Brain microvascular endothelial cell (primary cell): Measurements from ENCODE around the gene C1QC.
A peak's percentile ranks its signal among the peaks of the same experiment; 100 is the strongest.

ENCODE experiments used
- DNase-seq: peaks from one replicate; pipeline ENCODE4 v3.0.0-alpha.2; 2020
- H3K27ac ChIP-seq: fragments of 250-450 bp; sonication (Bioruptor Pico); 2 replicates; pipeline ENCODE4 v1.5.1; 2020; ENCODE audit warnings: mild to moderate bottlenecking, moderate library complexity
- H3K27me3 ChIP-seq: fragments of 250-450 bp; sonication (Bioruptor Pico); replicated peaks from 2 replicates; pipeline ENCODE4 v1.5.1; 2020; ENCODE audit warnings: mild to moderate bottlenecking
- H3K36me3 ChIP-seq: fragments of 250-450 bp; sonication (Bioruptor Pico); replicated peaks from 2 replicates; pipeline ENCODE4 v1.5.1; 2020; ENCODE audit warnings: mild to moderate bottlenecking
- H3K4me3 ChIP-seq: 2 replicates; pipeline ENCODE4 v1.5.1; 2011; ENCODE audit warnings: low read depth, mild to moderate bottlenecking, control low read depth, low read length, moderate library complexity
- in situ Hi-C: cut with HindIII; loops from 2 replicates; pipeline ENCODE4 v1.10.0; 2017; ENCODE audit warnings: low sequenced_read_pairs, low pct_ligation_motif_present
- TF ChIP-seq, protein P1 (sequence below): IDR thresholded peaks from 2 replicates; pipeline ENCODE4 v1.5.1; 2011; ENCODE audit warnings: low read depth, mild to moderate bottlenecking, moderate library complexity, low read length, control low read depth, inconsistent platforms; ENCODE audit errors: missing control alignments

C1QC gene

DNA sequence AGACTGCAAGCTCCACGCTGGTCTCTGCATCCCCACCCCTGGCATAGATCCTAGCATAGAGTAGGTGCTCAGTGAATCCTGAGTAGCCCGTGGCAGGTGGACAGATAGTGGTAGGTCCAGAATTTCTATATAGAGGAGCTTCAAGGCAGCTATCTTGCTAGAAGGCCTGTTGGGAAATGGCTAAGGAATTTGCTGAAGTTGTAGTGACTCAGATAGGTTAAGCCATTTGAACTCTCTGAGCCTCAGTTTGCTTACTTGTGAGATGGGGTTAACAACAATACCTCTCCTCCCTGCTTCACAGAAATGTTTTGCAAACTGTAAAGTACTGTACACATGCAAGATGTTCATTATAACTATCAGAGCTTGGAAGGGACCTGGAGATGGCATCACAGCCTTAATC lies 43.8 kb downstream of the C1QC start:
- in situ Hi-C loops: loop anchor here (25.0 kb wide), 1 partner anchor 200 kb away; no protein-coding TSS in a partner anchor
- H3K4me3 ChIP-seq: no peak overlapping the region
- no peak overlapping the region for H3K27ac ChIP-seq
- TF ChIP-seq, protein P1, sequence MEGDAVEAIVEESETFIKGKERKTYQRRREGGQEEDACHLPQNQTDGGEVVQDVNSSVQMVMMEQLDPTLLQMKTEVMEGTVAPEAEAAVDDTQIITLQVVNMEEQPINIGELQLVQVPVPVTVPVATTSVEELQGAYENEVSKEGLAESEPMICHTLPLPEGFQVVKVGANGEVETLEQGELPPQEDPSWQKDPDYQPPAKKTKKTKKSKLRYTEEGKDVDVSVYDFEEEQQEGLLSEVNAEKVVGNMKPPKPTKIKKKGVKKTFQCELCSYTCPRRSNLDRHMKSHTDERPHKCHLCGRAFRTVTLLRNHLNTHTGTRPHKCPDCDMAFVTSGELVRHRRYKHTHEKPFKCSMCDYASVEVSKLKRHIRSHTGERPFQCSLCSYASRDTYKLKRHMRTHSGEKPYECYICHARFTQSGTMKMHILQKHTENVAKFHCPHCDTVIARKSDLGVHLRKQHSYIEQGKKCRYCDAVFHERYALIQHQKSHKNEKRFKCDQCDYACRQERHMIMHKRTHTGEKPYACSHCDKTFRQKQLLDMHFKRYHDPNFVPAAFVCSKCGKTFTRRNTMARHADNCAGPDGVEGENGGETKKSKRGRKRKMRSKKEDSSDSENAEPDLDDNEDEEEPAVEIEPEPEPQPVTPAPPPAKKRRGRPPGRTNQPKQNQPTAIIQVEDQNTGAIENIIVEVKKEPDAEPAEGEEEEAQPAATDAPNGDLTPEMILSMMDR: no peak
- H3K36me3 ChIP-seq: no peaks in the 10 kb centered on the region
- no peak for DNase-seq
- H3K27me3 ChIP-seq: peaks cover 8% of the 10 kb centered on the region

DNA sequence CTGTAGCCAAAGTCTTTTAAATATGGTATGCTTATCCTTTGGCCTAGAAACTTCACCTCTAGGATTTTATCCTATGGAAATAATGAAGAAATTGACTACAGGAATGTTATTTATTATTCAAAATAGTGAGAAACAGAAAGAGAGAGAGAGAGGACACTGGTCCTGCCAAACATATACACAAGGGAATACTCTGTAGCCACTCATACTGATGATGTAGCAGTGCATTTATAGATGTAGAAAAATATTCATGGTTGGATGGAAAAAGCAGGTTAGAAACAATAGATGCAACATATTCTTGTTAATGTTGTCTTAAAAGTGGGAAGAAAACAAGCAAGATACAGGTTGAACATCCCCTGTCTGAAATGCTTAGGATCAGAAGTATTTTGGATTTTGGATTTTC lies 45.0 kb downstream of the C1QC start:
- H3K27ac ChIP-seq: no peak overlapping the region

DNA sequence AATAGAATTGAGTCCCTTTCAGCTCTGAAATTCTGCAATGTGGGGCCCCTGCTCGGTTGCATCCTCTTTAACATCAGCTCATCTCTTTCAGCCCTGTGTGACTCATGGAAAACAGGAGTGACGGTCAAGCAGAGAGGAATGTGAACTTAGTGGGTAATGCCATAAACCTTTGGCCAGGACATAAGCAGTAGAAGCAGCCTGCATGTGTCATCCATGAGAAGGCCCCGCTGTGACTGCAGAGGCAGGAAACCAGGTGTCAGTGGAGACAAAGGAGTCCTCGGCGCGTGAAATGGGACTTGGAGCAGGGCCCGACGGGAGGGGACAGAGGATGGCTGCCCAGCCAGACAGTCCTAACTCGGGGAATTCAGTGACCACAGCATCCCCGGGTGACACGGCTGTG lies 46.1 kb downstream of the C1QC start:
- DNase-seq: peak; percentile 53
- in situ Hi-C loops: loop anchor here (25.0 kb wide), 1 partner anchor 198 kb away; no protein-coding TSS in a partner anchor
- peaks cover 2% of the 10 kb centered on the region for H3K27me3 ChIP-seq
- no peaks in the 10 kb centered on the region for H3K36me3 ChIP-seq
- no peak overlapping the region for H3K4me3 ChIP-seq
- no peak overlapping the region for H3K27ac ChIP-seq
- TF ChIP-seq, protein P1: no peak

More for the DNA sequence above, 45.0 kb downstream of the C1QC start:
- in situ Hi-C loops: loop anchor here (25.0 kb wide), 1 partner anchor 199 kb away; no protein-coding TSS in a partner anchor
- Histone ChIP-seq H3K36me3 (no peaks in the 10 kb centered on the region), H3K27me3 (peaks cover 2% of the 10 kb centered on the region), H3K4me3 (no peak overlapping the region)
- TF ChIP-seq, protein P1: no peak
- no peak for DNase-seq

DNA sequence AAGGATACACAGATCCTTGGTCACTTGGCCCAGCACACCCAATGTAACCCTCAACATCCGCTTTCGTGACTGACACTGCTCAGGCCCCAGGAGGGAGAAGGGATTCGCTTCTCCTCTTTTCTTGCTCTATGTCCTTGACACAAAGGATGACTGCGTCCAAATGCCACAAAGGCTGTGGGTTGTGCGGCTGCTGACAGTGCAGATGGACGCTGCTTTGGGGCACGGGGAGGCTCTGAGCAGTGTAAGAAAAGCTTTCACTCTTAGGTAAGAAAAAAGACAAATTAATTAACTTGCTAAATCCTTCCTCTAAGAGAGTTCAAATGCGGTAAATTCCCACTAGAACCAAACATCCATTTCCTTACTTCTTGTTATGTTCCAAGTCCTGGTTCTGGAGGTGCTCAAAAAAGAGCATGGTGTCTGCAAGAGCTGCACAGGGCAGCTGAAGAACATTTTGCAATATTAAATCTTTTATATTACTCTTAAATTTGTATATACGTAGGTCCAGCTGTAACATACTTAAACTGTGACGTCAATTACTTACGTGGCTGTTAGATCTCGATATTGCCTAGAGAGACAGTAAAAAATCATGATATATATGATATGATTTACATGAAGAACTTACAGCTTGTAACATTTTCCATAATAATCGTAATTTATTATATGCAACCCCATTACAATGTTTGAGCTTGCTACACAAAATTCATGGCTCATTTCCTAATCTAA lies 47.8 kb downstream of the C1QC start:
- Histone ChIP-seq H3K36me3 (no peaks in the 10 kb centered on the region), H3K27ac (no peak overlapping the region), H3K4me3 (no peak overlapping the region), H3K27me3 (no peaks in the 10 kb centered on the region)
- in situ Hi-C loops: loop anchor here (25.0 kb wide), 1 partner anchor 196 kb away; no protein-coding TSS in a partner anchor
- TF ChIP-seq, protein P1: no peak
- DNase-seq: no peak

DNA sequence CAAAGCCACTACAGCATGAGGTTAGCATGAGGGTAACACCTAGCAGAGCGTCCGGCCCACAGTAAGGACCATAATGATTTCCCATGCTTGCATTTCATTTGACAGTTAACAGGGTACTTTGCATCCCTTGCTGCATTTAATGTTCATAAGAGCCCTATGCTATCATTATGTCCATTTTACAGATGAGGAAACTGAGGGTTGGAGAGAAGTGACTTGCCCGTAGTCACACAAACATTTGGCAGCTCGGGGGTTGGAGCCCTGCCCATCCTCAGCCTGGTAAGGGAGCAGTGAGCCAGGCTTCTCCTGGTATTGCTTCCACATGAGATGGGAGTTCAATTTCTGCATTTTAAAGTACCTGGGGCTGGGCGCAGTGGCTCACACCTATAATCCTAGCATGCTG lies 50.7 kb downstream of the C1QC start:
- no peak overlapping the region for H3K27ac ChIP-seq
- no peak for DNase-seq
- in situ Hi-C loops: loop anchor here (25.0 kb wide), 1 partner anchor 193 kb away; no protein-coding TSS in a partner anchor
- no peaks in the 10 kb centered on the region for H3K36me3 ChIP-seq
- H3K27me3 ChIP-seq: no peaks in the 10 kb centered on the region
- TF ChIP-seq, protein P1: no peak
- H3K4me3 ChIP-seq: no peak overlapping the region
